T1000 (cell line): ENCODE measurements around the gene GMPPB.
"Not testable (repeated sequence)": the region's sequence is repeated elsewhere in the genome, so short reads cannot be mapped to it uniquely, and the experiment has no call there.

Experiments used
- DNase-seq: peaks from one replicate; lab custom pipeline; 2025; ENCODE audit warnings: mixed read lengths; lab: John Stamatoyannopoulos, UW

The GMPPB gene

DNA sequence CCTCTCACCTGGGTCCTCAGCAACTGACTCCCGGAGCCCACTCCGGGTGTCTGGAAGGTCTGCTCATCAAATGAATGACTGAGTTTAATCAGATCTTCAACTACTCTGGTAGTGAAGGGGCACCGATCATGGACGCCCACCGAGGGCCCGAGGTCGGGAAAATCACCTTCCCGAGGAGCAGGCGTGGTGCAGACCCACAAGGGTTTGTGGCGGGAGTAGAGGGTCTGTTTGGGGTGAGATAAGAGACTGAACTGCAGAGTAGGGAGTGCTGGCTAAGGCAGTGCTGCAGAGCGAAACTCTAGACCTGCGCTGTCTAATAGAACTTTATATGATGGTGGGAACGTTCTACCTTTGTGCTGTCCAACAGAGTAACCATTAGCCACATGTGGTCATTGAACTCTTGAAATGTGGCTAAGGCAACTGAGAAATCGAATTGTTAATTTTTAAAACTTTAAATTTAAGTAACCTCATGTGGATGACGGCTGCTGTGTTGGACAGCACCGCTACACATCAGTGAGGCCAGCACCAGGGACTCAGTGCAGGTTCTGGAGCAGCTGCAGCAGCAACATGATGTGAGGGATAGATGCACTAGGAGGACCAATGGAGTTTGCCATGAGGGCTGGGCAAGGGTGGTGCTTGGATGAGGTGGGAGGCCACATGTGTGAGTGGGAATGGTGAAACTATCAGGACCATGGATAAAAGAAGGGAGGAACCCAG, 33.7 kb downstream of the GMPPB start:
- DNase-seq = not testable (repeated sequence)

DNA sequence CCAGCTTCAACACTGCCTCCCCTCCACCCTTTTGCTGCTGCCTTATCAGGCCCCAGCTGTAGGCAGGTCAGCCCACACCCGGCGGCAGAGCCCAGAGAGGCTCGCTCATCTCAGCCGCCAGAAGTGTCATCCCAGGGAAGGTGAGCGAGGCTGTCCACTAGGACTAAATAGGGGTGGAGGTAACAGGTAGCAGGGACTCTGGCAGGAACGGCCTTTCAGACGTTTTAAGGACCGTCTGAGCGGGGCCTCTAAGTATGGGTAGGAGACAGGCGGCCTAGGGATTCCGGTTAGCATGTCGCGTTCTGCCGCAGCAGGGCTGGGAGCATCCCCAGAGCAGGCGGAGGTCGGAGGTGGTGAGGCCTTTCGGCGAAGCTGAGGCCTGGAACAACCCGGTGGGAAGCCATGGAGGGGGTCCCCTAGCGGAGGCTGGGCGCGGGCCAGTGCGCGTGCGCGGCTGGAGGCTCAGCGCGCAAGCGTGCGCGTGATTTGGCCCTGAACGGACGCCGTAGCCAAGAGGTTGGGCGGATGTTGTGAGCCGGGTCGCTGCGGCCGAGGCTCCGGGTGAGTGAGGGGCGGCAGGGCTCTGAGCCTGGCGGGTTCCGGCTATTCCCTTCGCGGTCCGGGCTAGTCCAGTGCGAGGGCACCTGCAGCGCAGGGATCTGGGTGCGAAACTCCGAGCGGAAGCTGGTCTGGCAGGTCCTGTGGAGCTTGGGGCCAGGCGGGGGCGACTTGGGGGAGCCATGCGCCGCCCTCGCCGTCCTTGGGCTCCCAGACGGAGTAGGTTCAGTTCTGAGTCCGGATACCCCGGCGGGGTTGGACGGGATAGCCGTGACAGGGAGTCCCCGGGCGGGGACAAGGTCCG, 34.5 kb downstream of the GMPPB start, which contains the start of the genes MST1 and RNF123:
Gene MST1, minus strand, starts transcription at position 429 of the 862 bp plus-strand sequence. CDS start 783 bp downstream, outside the sequence.
Gene RNF123, plus strand, starts transcription at position 512 of the 862 bp plus-strand sequence. CDS start 1,609 bp downstream, outside the sequence.
- no peak for DNase-seq

DNA sequence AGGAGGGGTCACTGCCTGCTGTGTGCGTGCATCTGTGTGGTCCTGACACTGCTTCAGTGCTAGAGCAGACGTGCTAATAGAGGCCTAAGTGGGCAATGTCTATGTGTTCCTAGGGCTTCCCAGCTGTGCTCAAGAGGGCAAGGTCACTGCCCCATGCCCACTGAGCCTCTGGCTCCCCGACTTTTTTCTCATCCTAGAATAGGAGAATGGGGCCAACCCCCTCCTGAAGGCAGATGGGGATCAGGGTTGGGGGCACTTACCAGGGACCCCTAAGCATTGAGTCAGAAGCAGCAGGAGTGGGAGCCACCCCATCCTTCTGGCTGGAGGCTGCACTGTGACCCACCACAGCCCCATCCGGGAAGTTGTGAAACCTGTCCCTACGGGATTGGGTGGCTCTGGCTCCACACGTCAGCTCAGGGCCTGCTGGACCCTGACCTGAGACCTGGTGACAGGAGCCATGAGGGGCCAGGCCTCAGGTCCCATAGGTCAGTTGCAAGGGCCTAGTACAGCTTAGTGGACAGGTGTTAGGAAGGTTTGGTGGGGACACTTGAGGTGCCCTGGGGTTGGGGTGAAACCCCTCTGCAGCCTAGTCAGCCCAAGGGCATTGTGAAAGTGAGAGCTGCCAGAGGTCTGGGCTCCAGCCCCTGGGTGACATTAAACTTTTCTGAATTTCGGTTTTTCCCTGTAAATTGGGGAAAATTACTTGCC, 35.3 kb downstream of the GMPPB start:
- not testable (repeated sequence) for DNase-seq

DNA sequence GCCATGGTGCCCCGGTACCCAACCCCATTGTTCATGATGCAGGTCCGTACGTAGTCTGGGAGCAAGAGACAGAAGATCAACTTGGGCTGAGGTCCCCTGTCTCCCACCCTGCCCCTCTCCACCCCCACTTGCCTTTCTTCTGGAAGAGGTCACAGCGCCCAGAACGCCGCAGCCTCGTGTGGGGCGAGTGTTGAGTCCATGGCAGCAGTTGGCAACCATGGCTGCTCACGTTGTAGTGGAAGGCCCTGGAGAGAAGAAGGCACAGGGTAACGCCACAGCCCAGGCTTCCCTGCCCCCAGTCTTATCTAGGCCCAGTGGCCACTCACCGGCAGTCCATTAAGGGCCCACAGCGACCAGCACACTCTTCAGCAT, 36.3 kb downstream of the GMPPB start:
- DNase-seq = not testable (repeated sequence)

DNA sequence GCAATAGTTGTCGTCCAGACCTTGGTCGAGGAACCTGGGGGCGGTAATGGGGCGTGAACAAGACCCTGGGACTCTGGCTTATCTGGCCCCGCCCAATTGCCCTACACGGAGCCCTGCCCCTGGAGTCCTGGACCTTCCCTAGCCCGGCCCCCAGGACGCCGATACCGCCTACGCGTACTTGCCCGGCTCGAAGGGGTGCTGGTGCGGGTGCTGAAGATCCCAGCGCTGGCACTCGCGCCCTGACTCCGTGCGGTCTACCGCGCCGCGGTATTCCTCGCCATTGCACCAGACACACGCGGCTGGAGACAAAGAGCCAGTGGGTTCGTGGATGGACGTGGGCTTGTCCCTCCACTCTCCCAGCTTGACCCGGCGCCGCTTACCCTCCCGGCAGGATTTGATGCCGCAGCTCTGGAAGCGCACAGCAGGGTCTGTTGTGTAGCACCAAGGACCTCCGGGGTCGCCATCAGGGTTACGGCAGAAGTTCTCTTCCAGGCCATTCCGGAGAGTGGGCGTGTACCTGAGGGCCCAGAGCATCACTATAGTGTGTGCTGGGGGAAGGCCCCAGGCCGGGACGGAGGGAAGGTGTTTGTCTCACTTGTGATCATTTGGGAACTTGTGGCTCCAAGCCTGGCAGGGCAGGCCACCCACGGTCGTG, 36.9 kb downstream of the GMPPB start:
- DNase-seq = not testable (repeated sequence)

DNA sequence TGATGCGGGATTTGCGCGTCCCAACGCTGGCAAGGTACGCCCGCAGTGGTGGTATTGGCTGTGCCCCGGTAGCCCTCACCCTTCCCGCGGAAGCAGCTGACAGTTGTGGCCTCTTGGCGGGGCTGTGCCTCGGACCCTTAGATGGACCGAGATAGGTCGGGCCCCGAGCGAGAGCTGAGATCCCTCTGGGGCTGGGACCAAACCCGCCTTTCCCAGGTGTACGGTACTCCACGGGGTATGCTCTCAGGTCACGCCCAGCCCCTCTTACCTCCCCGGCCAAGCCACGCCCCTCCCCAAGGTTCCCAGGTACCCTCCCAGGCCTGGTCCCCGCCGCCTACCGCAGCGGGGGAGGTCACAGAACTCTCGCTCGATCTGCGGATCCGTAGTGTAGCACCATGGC, 37.4 kb downstream of the GMPPB start:
- DNase-seq = not testable (repeated sequence)

DNA sequence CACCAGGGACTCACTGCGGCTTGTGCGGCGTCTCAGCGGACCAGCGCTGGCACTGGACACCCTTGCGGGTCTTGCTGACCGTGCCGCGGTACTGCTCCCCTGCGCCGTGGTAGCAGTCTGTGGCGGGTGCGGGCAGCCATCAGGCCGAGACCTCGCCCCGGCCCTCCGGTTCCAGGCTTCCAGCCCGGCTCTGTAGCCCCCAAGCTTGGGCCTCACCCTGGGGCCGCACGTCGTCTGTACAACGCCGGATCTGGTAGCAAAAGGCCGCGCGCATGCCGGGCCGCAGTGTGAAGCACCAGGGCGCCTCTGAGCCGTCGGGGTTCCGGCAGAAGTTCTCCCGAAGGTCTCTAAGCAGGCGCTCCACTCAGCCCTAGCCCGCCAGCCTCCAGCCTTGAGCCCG, 37.9 kb downstream of the GMPPB start:
- DNase-seq = not testable (repeated sequence)

DNA sequence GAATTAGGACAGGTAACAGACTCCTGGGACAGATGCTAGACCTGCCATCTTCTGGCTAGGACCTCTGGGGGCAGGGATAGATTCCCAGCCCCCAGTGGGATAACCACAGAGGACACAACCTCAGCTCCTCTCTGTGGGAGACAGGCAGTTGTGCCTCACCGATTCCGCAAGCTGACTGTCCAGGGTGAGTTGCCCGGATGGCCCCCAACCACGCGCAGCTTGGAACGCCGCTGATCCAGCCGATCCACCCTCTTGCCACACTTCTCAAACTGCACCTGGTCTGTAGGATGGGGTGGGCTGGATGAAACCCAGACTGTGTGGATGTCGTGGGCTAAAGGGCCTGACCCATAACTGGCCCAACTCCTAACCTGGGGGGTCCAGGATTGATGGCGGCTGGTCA, 38.6 kb downstream of the GMPPB start:
- DNase-seq = not testable (repeated sequence)

DNA sequence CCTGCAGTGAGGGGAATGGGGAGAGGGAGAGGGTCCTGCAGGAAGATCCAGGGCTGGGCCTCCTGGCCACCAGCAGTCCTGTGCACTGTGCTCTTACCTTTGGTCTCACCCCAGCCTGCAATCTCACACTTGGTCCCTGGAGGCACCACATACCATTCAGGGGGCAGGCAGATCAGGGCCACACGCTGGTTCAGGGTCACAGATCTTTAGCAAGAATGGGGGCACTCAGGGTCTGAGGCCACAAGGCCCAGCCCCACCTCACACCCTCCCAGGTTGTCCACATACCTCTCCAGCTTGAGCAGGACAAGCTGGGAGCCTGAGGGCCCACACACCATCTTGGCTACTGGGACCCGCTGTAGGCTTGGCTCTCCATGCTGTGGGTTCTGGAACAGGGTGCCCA, 39.3 kb downstream of the GMPPB start:
- not testable (repeated sequence) for DNase-seq

DNA sequence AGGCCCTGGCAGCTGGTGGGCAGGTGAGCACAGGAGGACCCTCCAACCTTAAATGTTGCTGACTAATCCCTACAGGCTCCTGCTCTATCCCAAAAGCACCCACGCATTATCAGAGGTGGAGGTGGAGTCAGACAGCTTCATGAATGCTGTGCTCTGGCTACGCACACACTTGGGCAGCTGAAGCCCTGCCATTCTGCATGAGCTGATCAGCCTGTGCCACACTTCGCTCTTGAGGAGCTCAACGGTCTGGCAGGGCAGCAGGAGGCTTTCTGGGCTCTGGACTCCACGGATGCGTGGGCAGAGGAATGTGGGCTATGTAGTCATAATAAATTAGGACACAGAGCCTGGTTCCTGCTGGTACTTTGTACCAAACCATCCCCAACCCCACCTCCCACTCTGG, 40.6 kb downstream of the GMPPB start:
- DNase-seq = no peak

DNA sequence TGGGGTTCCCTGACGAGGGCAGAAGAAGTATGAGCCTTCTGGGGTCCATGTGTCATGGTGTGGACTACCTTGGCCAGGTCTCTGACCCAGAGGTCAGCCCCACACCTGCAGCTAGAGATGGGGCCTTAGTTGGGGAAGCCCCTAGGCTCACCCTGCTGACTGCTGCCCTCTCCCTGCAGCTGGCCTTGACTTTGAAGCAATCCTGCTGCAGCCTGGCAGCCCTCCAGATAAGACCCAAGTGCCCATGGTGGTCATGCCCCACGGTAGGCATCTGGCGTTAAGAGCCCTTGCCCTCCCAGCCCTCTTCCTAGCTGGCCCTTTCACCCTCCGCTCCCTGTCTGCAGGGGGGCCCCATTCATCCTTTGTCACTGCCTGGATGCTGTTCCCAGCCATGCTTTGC, 42.2 kb downstream of the GMPPB start:
- no peak for DNase-seq

DNA sequence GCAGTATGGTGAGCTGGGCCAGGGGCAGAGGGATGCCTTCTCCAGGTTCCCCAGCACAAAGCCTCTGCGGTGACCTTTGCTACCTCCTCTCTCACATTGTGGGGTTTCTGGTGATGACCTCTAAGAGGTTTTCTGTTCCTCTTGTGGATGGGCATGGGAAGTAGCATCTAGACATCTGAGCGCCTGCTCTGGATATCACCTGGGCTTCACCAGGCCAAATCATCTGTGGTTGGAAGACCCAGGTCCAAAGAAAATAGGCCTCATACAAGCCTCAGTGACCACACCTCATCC, 42.6 kb downstream of the GMPPB start:
- no peak for DNase-seq

DNA sequence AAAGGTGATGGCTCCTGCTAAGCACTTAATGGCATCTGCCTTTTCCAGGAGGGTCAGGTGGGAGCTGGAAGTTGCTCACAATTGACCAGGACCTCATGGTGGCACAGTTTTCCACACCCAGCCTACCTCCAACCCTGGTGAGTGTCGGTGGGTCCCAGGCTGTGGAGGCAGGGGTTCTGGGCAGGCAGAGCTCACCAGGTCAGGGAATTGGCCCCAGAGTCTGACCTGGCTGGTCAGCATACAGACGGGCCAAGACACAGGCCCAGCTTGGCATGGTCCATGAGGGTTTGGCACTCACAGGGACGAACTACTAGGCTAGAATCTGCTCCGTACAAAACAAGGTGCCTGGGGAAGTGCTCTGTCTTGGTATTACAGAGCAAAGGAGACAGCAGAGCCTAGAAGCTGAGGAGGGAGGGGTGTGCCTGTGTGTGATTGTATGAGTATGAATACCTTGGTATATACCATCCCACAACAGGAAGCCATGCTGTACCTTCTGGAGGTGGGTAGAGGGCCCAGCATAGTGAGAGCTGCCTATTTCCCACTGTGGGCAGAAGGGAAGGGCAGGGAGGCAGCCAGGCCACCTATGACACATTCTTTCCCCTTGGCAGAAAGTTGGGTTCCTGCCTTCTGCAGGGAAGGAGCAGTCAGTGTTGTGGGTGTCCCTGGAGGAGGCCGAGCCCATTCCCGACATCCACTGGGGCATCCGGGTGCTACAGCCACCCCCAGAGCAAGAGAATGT, 43.1 kb downstream of the GMPPB start:
- no peak for DNase-seq

DNA sequence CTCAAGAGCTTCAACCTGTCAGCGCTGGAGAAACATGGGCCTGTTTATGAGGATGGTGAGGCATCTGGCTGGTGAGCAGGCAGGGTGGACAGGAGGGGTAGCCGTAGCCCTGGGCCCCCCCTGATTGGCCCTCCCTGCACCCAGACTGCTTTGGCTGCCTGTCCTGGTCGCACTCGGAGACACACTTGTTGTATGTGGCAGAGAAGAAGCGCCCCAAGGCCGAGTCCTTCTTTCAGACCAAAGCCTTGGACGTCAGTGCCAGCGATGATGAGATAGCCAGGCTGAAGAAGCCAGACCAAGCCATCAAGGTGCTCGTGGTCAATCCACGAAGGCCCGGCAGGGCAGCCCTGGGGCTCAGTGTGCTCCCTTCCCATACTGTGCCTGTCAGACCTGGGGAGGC, 47.8 kb downstream of the GMPPB start:
- DNase-seq = no peak

DNA sequence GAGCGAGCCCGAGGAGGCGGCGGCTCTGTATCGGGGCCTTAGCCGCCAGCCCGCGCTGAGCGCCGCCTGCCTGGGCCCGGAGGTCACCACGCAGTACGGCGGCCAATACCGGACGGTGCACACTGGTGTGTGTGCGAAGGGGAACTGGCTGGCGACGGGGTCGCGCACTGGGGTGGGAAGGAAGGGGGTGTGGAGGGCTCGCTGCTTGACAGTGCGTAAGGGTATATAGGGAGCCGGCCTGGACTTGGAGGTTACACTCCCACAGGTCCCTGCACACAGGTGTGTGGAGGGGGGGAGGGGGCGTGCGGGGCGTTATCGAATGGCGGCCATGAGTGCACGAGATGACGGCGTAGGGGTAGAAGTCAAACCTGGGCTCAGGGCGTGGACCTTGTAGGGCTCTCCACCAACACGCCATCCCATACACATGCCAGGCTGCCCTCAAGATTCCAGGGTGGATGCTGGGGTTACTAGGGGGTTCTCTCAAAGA, 49.2 kb downstream of the GMPPB start:
- no peak for DNase-seq

DNA sequence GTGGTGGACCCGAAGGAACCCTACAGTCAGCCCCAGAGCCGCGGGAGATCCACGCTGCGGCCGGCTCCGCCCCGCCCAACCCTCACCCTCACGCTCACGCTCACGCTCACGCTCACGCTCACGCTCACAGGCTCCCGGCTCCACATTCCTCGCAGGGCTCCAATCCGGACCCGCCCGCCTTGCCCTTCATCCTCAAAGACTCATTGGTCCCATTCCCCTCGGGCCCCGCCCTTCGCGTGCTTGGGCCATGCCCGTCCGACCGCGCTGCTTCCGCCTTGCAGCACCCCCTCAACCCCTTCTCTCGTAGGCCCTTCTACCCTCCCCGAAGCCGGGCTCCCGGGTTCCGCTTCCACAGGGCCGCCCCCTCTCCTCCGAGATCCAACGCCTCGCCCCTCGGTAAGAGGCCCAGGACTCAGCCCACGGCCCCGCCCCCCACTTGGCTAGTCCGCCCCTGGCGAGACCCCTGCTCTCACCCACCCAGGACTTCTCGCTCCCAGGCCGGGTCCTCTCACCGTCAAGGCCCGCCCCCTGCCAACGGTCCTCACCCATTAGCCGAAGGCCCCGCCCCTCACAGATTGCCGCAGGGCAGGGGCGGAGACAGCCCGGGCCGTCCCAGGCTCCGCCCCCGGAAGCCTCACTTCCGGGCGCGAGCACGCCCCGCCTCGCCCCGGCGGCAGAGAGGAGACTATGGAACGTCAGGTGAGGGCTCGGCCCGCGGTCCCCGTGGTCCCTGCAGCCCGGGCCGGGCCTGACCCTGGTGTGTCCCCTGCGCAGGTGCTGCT, 49.8 kb downstream of the GMPPB start, which contains the start of gene APEH:
Gene APEH, plus strand, starts transcription at position 637 of the 782 bp plus-strand sequence. Its CDS starts 51 bp downstream, at position 688.
- DNase-seq = no peak

DNA sequence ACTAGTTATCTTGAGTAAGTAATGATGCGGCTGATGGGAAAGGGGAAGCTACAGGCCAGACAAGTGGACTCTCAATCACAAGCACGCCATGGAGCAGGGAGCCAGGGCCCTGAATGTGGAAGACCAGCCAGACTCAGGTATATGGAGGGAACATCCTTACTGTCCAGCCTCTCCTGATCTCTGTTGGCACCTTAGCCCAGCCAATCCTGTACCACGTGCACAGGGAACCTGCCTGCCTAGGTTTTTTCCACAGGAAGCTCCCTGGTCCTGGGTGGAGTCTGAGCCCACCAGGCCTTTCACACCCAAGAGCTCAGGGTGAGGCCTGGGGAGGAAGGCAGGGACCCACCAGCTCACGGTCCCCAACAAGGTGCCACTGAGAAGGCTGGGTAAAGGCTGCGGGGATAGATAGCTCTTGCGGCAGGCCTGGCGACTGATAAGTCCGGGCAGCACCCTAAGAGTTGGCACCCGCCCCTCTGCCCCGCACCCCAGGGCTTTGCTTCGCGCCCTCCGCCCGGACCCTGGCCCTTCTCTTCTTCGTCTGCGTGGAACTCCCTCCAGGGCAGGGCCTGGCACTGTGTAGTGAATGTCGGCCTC, 50.5 kb downstream of the GMPPB start:
- DNase-seq = no peak

DNA sequence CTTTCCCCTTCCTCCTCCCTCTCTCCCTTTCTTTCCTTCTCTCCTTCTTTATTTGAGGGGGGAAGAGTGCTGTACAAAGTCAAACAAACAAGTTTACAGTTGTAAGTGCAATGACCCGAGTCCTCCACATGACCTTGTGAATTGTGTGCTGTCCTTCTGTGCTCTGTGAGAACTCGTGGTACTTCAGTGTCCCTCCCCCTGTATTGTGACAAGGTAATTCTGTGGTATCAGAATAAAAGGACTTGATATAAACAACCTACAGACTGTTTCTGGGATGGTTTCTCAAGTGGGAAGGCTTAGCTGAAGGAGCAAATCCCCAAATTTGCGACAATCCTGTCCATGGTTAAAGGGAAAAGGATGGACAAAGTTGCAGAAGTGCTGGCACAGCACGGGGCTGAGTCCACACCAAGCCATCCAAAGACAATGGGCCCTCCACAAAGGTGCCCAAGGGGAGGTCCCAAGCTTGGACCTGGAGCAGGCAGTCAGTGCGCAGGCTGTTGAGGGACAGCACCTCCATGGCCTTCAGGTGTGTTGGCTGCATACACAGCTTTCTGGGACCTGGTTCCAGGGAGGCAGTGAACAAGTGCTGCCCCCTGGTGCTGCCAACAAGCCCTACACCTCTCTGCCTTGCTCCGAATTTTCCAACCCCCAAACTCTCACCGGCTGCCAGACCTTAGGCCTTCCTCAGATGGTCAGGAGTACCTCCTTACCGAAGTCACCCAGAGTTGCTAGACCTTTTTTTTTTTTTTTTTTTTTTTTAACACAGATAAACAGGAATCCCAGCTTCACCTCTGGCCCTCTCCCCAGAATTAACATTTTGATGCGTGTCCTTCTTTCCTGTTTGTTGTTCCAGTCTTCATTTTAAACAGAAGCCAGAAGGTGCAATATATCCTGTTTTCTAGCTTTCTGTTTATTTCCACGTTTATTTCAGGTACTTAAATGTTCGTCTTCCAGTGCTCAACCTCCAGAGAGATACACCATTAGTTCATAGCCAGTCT, 52.2 kb downstream of the GMPPB start:
- DNase-seq = no peak

DNA sequence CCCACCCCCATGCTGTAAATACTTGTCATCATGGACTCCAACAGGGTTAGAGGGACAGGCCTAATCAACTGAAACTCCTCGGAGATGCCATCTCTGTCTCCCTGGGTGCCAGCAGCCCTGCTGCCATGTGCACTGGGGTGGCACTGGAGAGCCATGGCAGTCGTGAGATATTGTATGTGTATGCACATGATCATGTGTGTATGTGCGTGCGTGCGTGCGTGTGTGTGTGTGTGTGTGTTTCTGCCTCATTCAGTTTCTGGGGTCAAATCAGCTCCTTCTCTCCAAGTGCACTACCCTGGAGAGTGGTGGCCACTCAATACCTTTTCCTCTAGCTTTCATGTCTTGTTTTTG, 52.8 kb downstream of the GMPPB start:
- DNase-seq = no peak
